Measurements from ENCODE around the gene MYL11. TPM values are rescaled to one million over a fixed set of nuclear protein-coding genes. Genes with fewer than 3 reads are reported as not detected.

The MYL11 gene
- total RNA-seq, 1 donor from 2014 or later: not detected

DNA sequence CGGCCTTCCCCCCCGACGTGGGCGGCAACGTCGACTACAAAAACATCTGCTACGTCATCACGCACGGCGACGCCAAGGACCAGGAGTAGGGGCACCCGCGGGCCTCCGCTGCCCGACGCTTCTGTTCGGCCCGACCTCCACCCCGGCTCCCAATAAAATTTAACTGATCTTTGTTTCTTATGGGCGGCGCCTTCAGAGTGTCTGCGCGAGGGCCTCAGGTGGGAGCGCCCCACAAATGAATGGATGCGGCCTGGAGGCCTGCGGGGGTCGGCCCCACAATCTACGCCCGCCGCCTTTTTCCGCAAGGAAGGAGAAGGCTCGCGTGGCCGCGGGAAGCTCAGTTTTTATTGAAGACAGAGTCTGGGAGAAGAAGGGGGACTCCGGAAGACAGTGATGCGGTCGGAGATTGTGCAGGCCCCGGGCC lies 3.2 kb downstream of the MYL11 start:
- no peaks in the 10 kb centered on the region for H3K36me3 ChIP-seq
- TF ChIP-seq CTCF (IDR thresholded peaks at IDR 0.05; ENCODE audit: borderline replicate concordance): no peak
- no peaks in the 10 kb centered on the region for H3K27me3 ChIP-seq (ENCODE audit: low read depth)
- H3K27ac ChIP-seq (replicated peaks): peak overlapping the region; percentile 100
- H3K4me1 ChIP-seq: peaks cover 20% of the 10 kb centered on the region
- peak overlapping the region; percentile 77 for H3K4me3 ChIP-seq
- H3K9me3 ChIP-seq (replicated peaks): no peaks in the 10 kb centered on the region
- peak; percentile 95 for DNase-seq
- intact Hi-C loops (cut with micrococcal nuclease): no loop called here

DNA sequence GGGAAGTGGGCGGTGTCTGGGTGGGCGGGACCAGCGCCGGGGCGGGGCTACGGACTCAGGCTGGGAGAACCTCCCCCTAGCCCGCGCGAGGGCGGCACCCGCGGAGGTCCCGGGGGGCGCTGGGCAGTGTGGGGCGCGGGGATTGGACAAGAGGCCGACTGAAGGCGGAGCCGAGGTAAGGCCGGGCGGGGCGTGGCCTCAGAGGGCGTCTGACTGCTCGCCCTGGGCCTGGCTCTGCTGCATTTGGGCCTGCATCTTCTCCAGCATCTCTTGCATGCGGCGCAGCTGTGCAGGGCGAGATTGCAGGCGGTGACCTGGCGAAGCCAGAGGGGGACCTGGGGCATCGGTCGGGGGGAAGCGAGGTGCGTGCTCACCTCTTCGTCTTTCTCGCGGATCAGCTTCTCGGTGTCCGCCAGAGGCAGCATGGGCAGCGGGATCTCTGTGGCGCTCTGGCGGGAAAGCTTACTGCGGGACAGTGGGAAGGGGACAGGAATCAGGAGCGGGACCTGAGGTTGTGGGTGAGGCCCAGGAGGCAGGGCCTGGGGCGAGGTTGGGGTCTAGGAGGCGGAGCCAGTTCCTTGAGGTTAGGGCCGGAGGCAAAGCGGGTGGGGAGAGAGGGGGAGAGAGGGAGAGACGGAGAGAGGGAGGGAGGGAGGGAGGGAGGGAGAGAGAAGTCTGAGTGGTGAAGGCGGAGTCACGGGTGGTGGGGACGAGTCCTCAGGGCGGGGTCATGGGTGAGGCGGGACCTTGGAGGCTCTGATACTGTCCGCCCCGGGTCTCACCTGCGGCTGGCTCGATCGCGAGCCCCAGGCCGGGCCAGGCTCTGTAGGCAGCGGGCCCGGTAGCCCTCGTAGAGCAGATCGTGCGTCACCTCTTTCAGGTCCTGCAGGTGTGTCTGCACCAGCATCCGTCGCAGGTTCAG lies 3.9 kb downstream of the MYL11 start:
- peak; percentile 100 for DNase-seq
- intact Hi-C loops (cut with micrococcal nuclease): no loop called here
- peak overlapping the region; percentile 77 for H3K4me3 ChIP-seq
- no peaks in the 10 kb centered on the region for H3K36me3 ChIP-seq
- H3K9me3 ChIP-seq (replicated peaks): no peaks in the 10 kb centered on the region
- peak; percentile 21 for TF ChIP-seq CTCF (IDR thresholded peaks at IDR 0.05; ENCODE audit: borderline replicate concordance)
- H3K4me1 ChIP-seq: peaks cover 20% of the 10 kb centered on the region
- no peaks in the 10 kb centered on the region for H3K27me3 ChIP-seq (ENCODE audit: low read depth)
- peak overlapping the region; percentile 100 for H3K27ac ChIP-seq (replicated peaks)

DNA sequence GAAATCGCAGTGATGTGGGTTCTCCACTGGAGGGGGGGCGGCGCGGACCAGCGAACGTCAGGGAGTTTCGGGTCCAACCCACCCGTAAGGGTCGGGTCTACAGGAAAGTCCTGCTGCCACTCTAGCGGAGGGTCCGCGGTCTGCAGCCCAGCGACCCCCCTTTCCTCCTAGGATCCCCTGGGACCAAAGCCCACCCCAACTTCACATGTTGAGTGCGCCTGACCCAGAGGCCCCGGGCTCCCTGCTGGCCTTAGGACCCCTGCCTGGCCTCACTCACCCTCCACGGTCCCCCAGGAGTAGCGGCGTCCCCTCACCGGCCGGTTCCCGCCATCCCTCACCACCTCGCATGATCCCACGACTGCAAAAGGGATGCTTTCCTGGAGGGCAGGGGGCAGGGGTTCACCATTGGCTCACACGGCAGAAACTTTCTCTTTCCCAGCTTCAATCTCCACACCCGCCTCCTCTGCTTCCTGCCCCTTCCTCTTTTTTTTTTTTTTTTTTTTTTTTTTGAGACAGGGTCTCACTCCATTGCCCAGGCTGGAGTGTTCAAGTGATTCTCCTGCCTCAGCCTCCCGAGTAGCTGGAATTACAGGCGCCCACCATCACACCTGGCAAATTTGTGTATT lies 4.7 kb downstream of the MYL11 start:
- DNase-seq: no peak
- Histone ChIP-seq H3K9me3 (replicated peaks) (no peaks in the 10 kb centered on the region), H3K27ac (replicated peaks) (peak overlapping the region; percentile 100), H3K4me1 (peaks cover 20% of the 10 kb centered on the region), H3K4me3 (peak overlapping the region; percentile 77), H3K36me3 (no peaks in the 10 kb centered on the region), H3K27me3 (ENCODE audit: low read depth) (no peaks in the 10 kb centered on the region)
- intact Hi-C loops (cut with micrococcal nuclease): no loop called here
- no peak for TF ChIP-seq CTCF (IDR thresholded peaks at IDR 0.05; ENCODE audit: borderline replicate concordance)

GRCh38 chr16:30380072-30380802 lies 5.6 kb downstream of the MYL11 start:
- intact Hi-C loops (cut with micrococcal nuclease): no loop called here
- H3K9me3 ChIP-seq (replicated peaks): no peaks in the 10 kb centered on the region
- H3K36me3 ChIP-seq: no peaks in the 10 kb centered on the region
- no peak overlapping the region for H3K4me3 ChIP-seq
- no peak for DNase-seq
- H3K4me1 ChIP-seq: peaks cover 20% of the 10 kb centered on the region
- H3K27me3 ChIP-seq (ENCODE audit: low read depth): no peaks in the 10 kb centered on the region
- no peak overlapping the region for H3K27ac ChIP-seq (replicated peaks)
- TF ChIP-seq CTCF (IDR thresholded peaks at IDR 0.05; ENCODE audit: borderline replicate concordance): no peak

DNA sequence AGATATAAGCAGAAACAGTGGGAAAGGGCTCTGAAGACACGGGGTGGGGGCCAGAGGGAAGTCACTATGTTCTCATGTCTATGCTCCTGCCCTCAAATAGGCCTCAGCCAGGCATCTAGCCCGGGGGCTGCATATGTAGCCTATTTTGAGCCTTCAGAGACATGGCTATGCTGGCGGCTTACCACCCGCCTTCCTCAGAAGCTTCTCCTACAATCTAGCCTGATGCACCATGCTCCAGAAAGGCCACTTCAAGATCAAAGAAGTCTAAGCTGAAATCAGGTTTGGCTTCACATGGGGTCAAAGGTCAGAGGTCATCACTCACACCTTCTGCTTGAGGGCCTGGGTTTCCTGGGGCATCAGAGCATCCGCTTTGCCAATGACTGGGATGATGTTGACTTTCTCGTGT lies 6.2 kb downstream of the MYL11 start:
- intact Hi-C loops (cut with micrococcal nuclease): no loop called here
- Histone ChIP-seq H3K36me3 (no peaks in the 10 kb centered on the region), H3K27ac (replicated peaks) (no peak overlapping the region), H3K4me3 (no peak overlapping the region), H3K27me3 (ENCODE audit: low read depth) (no peaks in the 10 kb centered on the region), H3K4me1 (peaks cover 20% of the 10 kb centered on the region), H3K9me3 (replicated peaks) (no peaks in the 10 kb centered on the region)
- no peak for TF ChIP-seq CTCF (IDR thresholded peaks at IDR 0.05; ENCODE audit: borderline replicate concordance)
- DNase-seq: no peak
